ENCODE data around the gene P2RX6.
A peak's percentile ranks its signal among the peaks of the same experiment; 100 is the strongest.
"Not testable (repeated sequence)": the region's sequence is repeated elsewhere in the genome, so short reads cannot be mapped to it uniquely, and the experiment has no call there.

The P2RX6 gene

GRCh38 chr22:21000207-21000986, 14.6 kb upstream of the P2RX6 start:
- no peak for TF ChIP-seq CTCF (IDR thresholded peaks at IDR 0.05; ENCODE audit: borderline replicate concordance, insufficient read depth, low read depth, low read length)
- H3K4me3 ChIP-seq (ENCODE audit: low read depth, low read length) = peak overlapping the region; percentile 78

GRCh38 chr22:21000987-21001600, 13.9 kb upstream of the P2RX6 start:
- no peak for TF ChIP-seq CTCF (IDR thresholded peaks at IDR 0.05; ENCODE audit: borderline replicate concordance, insufficient read depth, low read depth, low read length)
- peak overlapping the region; percentile 78 for H3K4me3 ChIP-seq (ENCODE audit: low read depth, low read length)

- TF ChIP-seq CTCF (IDR thresholded peaks at IDR 0.05; ENCODE audit: borderline replicate concordance, insufficient read depth, low read depth, low read length) = no peak
- H3K4me3 ChIP-seq (ENCODE audit: low read depth, low read length) = peak within 1 kb of the TSS; percentile 78
Measured at GRCh38 chr22:21001601-21002325, 13.2 kb upstream of the P2RX6 start, which contains the start of gene THAP7. TSS of gene THAP7 (minus strand) at chr22:21002118. CDS start at chr22:21001911, 207 bp downstream.

GRCh38 chr22:21003782-21004181, 11.2 kb upstream of the P2RX6 start:
- H3K4me3 ChIP-seq (ENCODE audit: low read depth, low read length) = no peak overlapping the region
- TF ChIP-seq CTCF (IDR thresholded peaks at IDR 0.05; ENCODE audit: borderline replicate concordance, insufficient read depth, low read depth, low read length) = no peak

- not testable (repeated sequence) for H3K4me3 ChIP-seq (ENCODE audit: low read depth, low read length)
Measured at GRCh38 chr22:21009208-21009607, 5.8 kb upstream of the P2RX6 start.

DNA sequence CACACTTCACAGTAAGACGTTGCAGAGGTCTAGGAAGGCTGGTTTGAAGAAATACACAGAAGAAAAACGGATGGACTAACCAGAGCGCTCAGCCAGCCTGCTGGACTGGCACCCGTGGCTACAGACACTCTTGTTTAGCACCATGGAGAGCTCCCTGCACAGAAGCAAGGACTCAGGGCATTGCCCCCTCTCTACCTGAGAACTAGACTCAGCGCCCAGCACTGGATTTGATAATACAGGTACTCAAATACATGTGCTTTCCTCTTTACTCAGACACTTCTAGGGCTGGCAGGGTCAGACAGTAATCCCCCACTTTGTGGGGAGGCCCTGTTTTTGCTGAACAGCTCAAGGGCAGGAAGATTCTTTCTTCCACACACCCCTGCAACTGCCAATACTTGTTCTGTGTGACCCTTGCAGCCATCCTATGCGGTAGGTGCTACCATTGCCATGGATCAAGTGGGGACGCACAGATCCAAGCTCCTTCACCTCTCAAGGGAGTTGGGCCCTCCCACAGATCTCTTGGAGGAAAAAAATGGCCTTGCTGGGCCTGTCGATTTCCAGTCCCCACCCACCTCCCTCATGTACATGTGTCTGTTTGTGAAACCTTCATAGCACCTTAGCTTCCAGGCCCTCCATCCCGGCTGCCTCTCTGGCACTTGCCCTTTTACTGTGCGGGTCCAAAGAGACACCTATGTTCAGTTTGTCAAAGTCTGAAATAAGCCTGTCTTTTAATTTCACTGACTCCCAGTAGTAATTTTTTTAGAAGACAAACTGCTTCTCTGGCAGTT, 5.1 kb upstream of the P2RX6 start:
- no peak overlapping the region for H3K4me3 ChIP-seq (ENCODE audit: low read depth, low read length)
- TF ChIP-seq CTCF (IDR thresholded peaks at IDR 0.05; ENCODE audit: borderline replicate concordance, insufficient read depth, low read depth, low read length) = no peak

Measured in GM12875 (cell line).